ENCODE measurements around the gene BICDL2.
"Not testable (repeated sequence)": the region's sequence is repeated elsewhere in the genome, so short reads cannot be mapped to it uniquely, and the experiment has no call there.

The BICDL2 gene, protein sequence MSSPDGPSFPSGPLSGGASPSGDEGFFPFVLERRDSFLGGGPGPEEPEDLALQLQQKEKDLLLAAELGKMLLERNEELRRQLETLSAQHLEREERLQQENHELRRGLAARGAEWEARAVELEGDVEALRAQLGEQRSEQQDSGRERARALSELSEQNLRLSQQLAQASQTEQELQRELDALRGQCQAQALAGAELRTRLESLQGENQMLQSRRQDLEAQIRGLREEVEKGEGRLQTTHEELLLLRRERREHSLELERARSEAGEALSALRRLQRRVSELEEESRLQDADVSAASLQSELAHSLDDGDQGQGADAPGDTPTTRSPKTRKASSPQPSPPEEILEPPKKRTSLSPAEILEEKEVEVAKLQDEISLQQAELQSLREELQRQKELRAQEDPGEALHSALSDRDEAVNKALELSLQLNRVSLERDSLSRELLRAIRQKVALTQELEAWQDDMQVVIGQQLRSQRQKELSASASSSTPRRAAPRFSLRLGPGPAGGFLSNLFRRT

DNA sequence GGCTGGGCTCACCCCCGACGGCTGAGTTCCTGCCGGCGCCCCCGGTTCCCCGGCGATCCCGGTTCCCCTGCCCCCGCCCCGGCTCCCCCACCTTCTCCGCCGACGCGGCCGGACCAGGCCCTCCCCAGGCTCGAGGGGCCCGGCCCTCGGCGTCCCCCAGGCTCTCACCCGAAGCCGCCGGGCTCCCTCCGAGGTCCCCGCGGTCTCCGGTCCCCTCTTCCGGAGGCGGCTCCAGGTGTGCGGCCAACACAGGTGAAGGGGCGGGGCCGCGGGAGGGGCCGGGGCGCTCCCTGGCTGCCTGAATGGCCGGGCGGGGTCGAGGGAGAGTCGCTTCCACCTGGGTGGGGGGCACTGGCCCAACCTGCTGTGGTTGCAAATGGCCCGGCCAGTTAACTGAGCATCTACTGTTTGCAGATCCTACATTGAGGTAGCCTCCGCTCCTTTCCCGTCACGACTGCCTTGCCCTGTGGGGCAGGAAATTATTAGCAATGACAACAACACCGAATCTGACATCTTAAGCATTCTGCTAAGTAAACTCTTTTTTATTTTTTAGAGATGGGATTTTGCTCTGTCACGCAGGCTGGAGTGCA lies at the start of gene BICDL2:
Gene BICDL2, minus strand, starts transcription at position 219 of the 590 bp plus-strand sequence. CDS start 1,448 bp downstream, outside the sequence.
- DNase-seq: no peak

DNA sequence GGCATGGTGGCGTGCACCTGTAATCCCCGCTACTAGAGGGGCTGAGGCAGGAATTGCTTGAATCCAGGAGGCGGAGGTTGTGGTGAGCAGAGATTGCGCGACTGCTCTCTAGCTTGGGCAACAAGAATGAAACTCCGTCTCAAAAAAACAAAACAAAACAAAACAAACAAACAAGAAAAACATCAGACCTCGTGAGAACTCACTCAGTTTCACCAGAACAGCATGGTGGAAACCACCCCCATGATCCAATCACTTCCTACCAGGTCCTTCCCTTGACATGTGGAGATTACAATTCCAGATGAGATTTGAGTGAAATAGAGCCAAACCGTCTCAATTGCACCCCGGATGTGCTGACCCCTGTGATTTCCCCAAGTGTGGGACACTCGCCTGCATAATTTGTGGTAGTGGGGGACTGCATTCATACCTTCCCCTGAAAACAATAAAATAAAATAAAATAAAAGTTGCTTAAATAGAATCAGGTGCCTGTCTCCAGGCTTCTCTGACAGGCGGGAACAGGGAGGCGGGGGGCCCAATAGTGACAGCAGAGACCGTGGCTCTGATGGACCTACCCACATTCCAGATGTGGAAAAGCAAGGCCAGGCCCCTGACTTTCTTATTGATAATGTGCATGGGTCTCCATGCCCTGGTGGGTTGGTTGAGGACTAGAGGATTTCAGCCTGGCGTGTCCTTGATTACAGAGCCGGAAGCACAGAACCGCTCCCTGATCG lies 49.3 kb upstream of the BICDL2 start:
- no peak for DNase-seq

DNA sequence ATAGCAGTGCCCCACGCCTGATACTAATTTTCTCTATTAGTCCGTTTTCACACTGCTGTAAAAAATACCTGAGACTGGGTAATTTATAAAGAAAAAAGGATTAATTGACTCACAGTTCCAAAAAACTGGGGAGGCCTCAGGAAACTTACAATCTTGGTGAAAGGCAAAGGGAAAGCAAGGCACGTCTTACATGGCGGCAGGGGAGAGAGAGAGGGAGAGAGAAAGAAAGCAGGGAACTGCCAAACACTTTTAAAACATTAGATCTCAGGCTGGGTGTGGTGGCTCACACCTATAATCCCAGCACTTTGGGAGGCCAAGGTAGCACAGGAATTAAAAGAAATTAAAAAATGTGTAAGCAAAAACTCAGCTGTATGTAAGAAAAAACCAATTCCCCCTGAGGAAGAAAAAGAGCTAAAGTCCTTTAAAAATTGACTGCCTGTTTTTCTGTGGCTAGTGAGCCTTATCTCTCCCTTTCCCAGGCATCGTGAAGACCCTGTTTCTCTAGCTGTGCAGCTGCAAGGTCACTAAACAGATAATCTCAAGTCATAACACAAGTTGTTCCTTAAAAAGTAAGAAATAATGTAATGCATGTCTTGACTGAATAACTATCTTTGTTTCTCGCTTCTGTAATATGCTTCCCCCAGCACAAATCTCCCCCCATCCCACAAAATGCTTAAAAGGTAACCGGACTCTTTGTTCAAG lies 48.4 kb upstream of the BICDL2 start:
- DNase-seq: no peak

DNA sequence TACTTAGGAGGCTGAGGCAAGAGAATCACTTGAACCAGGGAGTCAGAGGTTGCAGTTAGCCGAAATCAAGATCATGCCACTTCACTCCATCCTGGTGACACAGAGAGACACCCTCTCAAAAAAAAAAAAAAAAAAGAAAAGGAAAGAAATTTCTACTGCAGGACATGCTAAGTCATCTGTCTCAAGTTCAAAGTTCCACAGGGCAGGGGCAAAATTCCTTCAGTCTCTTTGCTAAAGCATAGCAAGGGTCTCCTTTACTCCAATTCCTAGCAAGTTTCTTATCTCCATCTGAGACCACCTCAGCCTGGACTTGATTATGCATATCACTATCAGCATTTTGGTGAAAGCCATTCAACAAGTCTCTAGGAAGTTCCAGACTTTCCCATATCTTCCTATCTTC lies 47.7 kb upstream of the BICDL2 start:
- no peak for DNase-seq

DNA sequence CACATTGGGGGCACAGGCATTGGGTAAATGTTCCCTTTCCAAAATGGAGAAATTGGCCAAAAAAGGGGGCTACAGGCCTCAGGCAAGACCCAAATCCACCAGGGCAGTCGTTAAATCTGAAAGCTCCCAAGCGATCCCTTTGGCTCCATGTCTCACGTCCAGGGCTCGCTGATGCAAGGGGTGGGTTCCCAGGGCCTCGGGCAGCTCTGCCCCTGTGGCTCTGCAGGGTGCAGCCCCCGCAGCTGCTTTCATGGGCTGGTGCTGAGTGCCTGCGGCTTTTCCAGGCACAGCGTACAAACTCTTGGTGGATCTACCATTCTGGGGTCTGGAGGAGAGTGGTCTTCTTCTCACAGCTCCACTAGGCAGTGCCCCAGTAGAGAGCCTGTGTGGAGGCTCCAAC lies 46.7 kb upstream of the BICDL2 start:
- not testable (repeated sequence) for DNase-seq

DNA sequence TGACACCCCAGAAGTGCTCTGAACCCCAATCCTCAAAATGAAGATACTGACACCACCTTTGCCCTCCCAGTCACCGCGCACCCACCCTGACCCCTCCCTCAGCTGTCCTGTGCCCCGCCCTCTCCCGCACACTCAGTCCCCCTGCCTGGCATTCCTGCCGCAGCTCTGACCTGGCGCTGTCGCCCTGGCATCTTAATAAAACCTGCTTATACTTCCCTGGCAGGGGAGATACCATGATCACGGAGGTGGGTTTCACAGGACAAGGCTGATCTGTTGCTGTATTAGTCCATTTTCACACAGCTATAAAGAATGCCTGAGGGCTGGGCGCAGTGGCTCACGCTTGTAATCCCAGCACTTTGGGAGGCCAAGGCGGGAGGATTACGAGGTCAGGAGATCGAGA lies 45.2 kb upstream of the BICDL2 start:
- not testable (repeated sequence) for DNase-seq

DNA sequence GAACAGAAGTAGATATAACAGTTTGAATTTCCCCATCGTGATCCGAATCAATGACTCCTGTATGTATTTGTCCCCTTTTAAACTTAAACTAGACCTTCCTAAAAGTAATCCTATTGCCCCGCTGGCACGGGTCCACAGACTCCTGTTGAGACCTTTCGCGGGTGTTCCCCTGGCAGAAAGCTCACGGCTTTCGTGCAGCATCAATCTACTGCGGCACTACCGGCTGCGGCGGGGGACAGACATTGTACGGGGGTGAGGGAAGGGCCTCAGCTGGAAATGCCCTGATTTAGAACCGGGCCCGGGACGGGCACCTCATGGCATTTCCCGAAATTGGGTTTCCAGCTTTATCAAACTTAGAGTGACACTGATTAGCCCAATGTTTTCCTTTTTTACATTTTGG lies 43.3 kb upstream of the BICDL2 start:
- DNase-seq: no peak

DNA sequence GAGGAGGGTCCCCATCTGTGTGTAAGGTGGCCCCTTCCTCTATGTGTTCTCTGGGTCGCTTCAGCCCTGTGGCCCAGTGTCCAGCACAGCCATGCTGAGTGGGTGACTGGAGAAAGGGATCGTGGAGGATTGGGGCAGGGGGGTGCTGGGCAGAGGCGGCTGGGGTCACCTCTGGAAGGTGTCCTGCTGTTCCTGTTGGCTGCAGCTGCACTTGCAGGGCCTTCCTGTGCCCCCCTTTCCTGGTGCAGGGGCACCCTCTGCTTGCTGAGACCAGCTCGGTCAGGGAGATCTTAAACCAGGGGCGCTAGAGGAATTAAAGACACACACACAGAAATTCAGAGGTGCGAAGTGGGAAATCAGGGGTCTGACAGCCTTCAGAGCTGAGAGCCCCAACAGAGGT lies 39.8 kb upstream of the BICDL2 start:
- no peak for DNase-seq

DNA sequence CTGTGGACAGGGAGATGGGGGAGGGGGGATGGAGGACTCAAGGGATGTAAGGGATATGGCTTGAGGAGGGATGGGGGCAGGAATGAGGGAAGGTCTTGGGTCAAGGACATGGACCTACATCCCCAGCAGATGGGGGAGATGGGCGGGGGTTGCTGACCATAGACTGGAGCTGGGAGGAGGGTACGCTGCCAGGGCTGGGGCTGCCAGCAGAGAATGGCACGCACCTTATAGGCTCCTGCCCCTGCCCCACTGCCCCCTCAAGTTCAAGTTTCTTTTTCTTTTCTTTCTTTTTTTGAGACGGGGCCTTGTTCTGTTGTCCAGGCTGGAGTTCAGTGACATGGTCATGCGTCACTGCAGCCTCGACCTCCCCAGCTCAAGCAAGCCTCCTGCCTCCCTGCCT lies 39.2 kb upstream of the BICDL2 start:
- not testable (repeated sequence) for DNase-seq

DNA sequence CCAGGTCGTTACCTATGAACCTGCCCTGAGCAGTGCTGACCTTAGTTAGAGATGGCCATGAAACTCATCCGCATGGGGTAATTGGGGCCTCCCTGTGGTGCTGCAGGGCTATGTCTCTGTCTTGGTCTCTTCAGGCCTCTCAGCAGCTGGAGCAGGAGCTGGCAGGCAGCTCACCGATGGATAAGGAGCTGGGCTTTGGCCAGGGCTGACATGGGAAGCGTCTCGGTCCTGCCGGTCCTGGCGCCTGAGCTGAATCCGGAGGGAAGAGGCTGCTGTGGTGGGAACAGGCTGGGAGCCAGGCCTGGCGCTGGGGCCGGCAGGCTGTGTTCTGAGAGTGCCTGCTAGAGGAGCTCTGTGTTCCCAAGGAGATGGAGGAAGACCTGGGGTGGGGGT lies 38.8 kb upstream of the BICDL2 start:
- DNase-seq: no peak

DNA sequence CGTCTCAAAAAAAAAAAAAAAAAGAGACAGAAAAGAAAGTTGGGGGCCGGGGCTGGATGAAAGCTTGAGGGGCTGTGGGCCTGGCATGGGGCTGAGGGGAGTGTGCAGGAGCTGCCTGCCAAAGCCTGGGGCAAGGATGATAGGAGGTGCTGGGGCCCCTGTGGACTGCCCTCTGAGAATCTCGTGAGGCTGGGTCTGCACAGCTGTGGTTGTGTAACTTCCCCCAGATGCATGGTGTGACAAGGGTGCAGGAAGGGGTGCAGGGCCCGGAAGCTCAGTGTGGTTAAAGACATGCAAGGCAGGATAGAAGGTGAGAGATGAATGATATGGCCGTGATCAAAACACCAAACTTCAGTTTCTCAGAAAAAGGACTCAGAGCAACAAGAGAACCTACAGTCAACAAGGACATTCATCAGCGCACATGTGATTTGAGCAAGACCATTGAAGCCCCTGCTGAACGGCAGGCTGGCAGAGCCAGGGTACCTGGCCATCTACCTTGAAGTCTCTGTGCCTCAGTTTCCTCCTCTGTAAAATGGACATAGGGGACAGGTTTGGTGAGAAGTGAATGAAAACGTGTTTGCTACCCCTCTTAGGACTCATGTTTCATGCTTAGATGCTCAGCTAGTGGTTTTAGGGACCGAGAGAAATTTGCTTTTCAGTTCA lies 38.2 kb upstream of the BICDL2 start:
- peak; percentile 40 for DNase-seq

DNA sequence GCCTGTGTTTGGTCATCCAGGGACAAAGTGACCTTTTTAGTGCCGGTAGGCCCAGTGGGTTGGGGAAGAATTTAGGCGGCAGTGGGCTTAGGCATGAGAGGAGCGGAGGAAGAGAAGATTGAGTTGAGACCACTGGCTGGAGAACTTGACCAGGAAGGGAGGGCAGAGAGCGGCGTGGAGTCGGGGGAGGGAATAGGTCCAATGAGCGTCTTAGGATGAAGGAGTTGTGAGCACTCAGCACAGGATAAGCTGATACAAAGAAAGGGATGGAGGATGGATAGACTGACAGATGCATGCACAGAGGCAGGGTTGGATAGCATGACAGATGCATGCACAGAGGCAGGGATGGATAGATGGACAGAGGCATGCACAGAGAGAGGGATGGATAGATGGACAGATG lies 36.7 kb upstream of the BICDL2 start:
- DNase-seq: no peak

DNA sequence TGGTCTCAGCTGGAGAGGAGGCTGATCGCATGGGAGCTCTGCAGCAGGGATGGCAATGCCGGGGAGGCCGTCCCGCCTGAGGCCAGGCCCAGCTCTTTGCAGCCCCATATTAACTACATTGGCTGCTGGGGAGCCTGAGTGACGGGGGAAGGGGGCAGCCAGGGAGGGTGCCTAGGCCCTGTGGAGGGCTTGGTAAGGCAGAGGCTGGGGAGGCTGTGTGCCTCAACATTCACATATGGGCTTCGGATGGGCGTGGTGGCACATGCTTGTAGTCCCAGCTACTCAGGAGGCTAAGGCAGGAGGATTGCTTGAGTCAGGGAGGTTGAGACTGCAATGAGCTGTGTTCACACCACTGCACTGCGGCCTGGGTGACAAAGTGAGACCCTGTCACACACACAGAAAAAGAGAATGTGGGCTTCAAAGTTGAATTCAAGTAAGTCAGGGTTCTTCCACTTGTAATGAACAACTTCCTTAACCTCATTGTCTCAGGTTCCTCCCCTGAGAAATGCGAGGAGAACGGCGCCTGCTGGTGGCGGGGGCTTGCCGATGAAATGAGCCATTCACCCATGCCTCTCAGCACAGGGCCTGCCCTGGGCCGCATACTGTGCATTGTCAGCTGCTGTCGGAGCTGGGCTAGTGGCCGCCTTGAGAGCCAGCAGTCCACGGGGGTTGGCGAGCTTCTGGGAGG lies 36.0 kb upstream of the BICDL2 start:
- not testable (repeated sequence) for DNase-seq

DNA sequence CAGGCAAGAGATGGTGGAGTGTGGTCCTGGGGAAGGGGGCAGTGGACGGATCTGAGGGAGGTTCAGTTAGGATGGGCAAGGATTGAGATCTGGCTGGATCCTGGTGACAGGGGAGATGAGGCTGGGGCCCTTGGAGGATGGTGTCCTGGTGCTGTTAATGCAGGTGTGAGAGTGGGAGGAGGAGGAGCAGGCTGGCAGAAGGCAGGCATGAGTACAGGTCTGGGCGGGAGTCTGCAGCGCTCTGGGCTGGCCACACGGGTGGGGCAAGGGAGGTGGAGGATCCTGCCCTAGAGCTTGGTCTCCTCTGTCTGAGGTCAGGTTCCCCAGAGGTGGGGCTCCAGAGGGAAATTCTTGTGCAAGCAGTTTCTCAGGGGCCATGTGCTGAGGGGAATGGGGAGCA lies 35.4 kb upstream of the BICDL2 start:
- not testable (repeated sequence) for DNase-seq

DNA sequence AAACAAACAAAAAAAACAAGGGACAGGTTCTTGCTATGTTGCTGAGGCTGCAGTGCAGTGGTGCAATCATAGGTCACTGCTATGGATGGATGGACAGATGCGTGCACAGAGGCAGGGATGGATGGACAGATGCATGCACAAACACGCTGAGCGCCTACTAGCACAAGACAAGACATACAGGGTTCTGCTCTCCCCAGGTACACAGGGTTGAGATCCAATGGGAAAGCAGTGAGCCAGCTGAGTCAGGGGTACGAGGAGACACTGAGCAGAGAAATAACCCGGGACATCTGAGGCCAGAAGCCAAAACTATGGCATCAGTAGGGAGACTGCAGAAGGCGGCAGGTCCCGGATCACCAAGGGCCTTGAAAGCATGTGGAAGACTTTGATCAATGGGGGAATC lies 34.9 kb upstream of the BICDL2 start:
- DNase-seq: no peak

DNA sequence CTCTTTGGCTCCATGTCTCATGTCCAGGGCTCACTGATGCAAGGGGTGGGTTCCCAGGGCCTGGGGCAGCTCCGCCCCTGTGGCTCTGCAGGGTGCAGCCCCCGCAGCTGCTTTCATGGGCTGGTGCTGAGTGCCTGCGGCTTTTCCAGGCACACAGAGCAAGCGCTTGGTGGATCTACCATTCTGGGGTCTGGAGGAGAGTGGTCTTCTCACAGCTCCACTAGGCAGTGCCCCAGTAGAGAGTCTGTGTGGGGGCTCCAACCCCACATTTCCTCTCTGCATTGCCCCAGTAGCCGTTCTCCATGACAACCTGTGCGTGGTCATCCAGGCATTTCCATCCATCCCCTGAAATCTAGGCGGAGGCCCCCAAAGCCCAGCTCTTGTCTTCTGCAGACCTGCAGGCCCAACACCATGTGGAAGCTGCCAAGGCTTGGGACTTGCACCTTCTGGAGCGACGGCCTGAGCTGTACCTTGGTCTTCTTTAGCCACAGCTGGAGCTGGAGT lies 33.9 kb upstream of the BICDL2 start:
- DNase-seq: no peak

DNA sequence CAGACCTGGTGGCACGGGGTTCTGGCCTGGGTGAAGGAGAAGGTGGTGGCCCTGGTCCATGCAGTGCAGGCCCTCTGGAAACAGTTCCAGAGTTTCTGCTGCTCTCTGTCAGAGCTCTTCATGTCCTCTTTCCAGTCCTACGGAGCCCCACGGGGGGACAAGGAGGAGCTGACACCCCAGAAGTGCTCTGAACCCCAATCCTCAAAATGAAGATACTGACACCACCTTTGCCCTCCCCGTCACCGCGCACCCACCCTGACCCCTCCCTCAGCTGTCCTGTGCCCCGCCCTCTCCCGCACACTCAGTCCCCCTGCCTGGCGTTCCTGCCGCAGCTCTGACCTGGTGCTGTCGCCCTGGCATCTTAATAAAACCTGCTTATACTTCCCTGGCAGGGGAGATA lies 32.4 kb upstream of the BICDL2 start:
- not testable (repeated sequence) for DNase-seq

DNA sequence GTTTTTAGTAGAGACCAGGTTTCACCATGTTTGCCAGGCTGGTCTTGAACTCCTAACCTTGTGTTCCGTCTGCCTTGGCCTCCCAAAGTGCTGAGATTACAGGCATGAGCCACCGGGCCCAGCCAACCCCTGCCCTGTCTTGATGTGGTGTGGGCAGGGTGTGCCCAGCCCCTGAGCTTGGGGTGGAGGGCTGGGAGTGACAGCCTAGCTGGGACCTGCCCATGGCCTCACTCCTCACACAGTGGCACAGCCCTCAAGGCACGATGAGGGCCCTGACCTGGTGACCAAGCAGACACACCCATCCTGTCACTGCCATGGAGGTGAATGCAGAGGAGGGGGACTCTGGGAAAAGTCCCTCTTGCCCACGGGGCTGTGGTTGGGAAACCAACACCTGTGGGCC lies 31.7 kb upstream of the BICDL2 start:
- DNase-seq: no peak

DNA sequence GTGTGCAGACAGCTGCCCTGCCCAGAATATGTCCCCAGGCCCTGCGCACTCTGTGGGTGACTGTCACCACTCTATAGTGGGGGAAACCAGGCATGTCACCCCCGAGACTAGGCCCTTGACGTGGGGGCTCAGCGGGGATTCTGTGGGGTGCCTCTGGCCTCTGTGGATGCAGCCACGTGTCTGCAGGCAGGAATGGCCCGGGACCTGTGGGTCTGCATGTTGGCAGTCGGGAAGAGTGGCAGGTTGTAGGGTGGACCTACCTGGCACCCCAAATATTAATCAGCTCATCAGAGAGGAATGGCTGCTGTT lies 29.6 kb upstream of the BICDL2 start:
- DNase-seq: no peak

DNA sequence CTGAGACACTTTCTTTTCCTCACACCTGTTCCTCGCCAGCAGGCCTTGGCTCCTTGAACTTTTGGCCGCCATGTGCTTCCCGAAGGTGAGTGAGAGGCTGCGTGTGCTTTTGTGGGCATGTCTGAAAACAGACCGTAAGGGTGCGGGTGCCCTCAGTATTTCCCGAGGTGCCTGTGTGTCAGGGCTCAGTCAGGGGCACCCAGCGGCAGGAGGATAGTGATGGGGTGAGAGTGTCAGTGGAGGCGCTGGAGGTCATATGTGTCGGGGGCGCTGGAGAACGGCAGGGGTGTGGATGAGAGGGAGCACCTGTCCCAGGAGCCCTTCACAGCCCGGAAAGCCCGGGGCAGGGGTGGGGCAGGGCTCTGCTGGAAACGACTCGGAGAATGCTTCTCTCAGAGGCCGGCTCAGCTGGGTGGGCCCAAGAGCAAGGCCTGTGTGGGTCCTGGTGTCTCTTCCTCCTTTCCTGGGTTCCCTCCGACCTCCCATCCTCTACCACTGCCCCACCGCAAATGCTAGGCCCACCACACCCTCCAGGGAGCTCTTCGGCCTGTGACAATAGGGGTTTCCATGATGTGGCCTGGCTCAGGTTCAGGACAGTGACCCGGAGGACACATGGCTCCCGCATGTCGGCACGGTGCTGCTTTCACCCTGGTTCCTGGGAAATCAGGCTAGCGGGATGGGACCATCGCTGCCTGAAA lies 29.1 kb upstream of the BICDL2 start:
- DNase-seq: no peak

DNA sequence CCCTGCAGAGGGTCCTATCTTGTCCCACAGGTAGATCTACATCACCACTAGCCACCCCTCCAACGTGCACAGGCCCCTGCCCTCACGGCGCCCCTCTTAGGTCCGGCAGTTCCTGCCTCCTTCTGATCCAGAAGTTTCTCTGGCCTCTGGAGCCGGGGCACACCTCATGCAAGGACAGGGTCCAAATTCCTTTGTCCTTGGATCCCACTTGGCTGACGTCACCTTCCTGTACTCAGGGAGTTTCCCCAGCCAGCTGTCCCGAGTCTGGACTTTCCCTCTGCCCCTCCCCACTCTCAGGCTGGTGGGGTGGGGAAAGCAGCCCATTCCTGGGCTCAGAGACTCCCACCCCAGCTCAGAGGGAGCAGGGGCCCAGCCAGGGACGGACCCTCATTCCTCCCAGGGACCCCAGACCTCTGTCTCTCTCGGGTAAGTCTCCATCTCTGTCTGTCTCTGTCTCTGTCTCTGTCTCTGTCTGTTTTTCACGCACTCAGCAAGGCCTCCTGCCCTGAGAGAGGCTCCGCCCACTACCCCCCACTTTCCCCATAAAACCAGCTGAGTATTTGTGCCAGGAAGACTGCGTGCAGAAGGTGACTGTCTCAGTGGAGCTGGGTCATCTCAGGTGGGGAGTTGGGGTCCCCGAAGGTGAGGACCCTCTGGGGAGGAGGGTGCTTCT lies 28.5 kb upstream of the BICDL2 start, which contains the start of gene IL32:
Gene IL32, plus strand, starts transcription at position 572 of the 673 bp plus-strand sequence. CDS start 172 bp downstream, outside the sequence.
- peak; percentile 32 for DNase-seq

Data from RPMI8226 (cell line).